ENCODE data around the gene CLINT1.

The CLINT1 gene

DNA sequence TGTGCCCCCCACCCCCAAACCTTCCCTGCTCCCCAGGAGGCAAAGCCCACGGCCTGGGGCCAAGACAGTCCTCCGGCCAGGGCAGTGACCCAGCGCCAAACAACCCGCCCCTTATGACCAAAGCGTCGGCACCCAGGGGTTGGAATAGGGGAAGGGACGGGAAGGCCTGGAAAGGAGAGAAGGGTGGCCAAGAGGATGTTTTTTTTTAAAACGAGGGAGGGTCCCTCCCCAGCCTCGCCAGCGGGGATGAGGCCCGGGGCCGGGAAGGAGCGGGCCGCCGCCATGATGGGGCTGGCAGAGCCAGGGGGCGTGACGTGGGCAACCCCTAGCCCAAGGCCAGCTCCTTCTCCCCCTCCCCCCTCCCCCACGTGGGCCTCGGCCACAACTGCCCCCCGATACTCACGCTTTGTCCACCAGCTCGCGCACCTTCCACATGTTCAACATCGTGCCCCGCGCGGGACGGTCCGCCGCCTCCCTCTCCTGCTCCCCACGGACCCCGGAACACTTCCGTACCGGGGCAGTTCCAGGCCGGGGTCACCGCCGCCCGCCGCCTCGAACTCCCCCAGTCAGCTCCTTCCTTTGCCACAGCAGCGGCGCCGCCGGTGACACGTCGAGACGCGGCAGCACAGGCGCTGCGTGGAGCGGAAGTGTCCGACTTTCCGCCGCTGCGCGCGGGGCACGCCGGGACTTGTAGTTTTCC is at the start of gene CLINT1:
TSS of gene CLINT1 (minus strand) at position 619 of the 700 bp plus-strand sequence. CDS start at position 444, 175 bp downstream.
- TF ChIP-seq, protein P1, sequence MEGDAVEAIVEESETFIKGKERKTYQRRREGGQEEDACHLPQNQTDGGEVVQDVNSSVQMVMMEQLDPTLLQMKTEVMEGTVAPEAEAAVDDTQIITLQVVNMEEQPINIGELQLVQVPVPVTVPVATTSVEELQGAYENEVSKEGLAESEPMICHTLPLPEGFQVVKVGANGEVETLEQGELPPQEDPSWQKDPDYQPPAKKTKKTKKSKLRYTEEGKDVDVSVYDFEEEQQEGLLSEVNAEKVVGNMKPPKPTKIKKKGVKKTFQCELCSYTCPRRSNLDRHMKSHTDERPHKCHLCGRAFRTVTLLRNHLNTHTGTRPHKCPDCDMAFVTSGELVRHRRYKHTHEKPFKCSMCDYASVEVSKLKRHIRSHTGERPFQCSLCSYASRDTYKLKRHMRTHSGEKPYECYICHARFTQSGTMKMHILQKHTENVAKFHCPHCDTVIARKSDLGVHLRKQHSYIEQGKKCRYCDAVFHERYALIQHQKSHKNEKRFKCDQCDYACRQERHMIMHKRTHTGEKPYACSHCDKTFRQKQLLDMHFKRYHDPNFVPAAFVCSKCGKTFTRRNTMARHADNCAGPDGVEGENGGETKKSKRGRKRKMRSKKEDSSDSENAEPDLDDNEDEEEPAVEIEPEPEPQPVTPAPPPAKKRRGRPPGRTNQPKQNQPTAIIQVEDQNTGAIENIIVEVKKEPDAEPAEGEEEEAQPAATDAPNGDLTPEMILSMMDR (IDR thresholded peaks at IDR 0.05; ENCODE audit: insufficient read depth, low read depth, low read length, missing control alignments), result no peak
- peak; percentile 91 for DNase-seq (ENCODE audit: low read depth)

DNA sequence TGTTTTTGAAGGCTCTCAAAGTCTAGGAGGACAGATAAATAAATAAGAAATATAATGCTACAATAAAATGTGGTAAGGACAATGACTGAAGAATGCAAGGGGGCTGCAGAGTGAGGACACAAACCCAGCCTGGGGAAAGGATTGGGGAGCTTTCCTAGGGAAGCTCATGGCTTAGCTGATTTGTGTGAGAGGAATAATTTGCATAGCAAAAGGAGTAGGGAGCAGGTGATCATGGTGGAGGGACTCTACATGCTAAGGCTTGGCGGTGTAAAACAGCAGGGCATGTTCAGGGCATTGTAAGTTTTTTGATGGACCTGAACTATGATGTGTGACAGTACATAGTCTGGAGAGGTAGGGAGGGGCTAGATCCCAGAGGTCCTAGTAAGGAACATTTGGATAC is 49.5 kb upstream of the CLINT1 start:
- H3K4me3 ChIP-seq (ENCODE audit: low read length), result no peak overlapping the region
- no peak for DNase-seq (ENCODE audit: low read depth)
- TF ChIP-seq, protein P1 (IDR thresholded peaks at IDR 0.05; ENCODE audit: insufficient read depth, low read depth, low read length, missing control alignments), result no peak

More for the DNA sequence above, at the start of gene CLINT1:
- H3K4me3 ChIP-seq (ENCODE audit: low read length), result peak within 1 kb of the TSS; percentile 96

DNA sequence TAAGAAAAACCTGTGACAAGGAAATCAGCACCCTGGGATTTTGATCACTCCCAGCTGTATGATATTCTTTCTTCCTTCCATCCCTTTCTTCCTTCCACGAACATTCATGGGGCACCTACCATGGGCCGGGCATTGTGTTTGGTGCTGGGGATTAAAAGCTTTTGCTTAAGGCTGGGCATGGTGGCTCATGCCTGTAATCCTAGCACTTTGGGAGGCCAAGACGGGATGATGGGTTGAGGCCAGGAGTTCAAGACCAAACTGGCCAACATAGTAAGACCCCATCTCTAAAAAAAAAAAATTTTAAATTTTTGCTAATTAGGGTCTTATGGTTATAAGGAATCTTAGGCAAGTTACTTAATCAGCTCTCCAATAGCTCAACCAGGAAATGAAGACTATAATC is 48.5 kb upstream of the CLINT1 start:
- TF ChIP-seq, protein P1 (IDR thresholded peaks at IDR 0.05; ENCODE audit: insufficient read depth, low read depth, low read length, missing control alignments), result no peak
- no peak overlapping the region for H3K4me3 ChIP-seq (ENCODE audit: low read length)
- DNase-seq (ENCODE audit: low read depth), result no peak

DNA sequence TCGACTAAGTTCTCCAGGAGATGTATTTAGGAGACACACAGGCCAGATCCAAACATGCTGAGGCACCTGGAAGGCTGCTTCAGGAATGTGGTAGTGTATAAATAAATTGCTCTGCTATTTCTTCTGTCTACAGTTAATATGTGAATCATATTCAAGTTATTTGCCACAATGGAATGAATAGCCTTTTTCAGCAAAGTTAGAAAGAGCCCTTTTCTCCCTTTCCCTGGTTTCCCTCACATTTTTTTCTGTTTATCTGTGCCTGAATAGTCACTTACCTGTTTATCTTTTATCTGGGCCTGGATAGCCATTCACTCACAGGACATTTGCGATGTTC is 44.1 kb upstream of the CLINT1 start:
- DNase-seq (ENCODE audit: low read depth), result peak; percentile 54

DNA sequence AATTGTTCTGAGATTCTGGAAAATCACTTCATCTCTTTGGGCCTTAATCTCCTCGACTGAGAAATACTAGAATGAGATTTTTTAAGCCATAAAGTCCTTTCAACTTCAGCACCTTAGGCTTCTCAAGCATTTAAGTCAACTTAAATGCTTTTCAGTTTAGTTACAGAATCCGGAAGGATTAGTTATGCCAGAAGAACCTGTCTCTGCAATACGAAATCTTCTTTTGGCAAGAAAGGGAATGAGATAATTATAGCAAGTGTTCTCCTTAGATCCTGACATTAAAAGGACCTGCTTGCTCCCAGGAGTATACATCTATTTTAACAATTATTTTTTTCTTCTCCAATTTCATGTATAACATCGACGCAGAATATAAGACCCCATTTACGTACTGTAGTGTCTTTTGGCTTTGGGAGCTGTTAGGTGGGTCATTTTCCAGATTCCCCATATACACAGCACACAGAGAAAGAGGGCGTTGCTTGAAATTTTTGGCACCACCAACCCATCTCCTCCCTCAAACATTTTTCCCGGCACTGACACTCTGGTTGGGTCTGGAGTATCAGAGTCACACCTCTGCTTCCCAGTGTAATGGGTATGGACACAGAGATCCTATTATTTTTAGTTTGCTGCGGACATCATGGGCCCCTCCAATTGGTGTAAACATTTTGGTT is 43.6 kb upstream of the CLINT1 start:
- TF ChIP-seq, protein P1 (IDR thresholded peaks at IDR 0.05; ENCODE audit: insufficient read depth, low read depth, low read length, missing control alignments), result no peak
- peak; percentile 28 for DNase-seq (ENCODE audit: low read depth)
- no peak overlapping the region for H3K4me3 ChIP-seq (ENCODE audit: low read length)

More for the DNA sequence above, 44.1 kb upstream of the CLINT1 start:
- TF ChIP-seq, protein P1 (IDR thresholded peaks at IDR 0.05; ENCODE audit: insufficient read depth, low read depth, low read length, missing control alignments), result no peak
- H3K4me3 ChIP-seq (ENCODE audit: low read length), result no peak overlapping the region

DNA sequence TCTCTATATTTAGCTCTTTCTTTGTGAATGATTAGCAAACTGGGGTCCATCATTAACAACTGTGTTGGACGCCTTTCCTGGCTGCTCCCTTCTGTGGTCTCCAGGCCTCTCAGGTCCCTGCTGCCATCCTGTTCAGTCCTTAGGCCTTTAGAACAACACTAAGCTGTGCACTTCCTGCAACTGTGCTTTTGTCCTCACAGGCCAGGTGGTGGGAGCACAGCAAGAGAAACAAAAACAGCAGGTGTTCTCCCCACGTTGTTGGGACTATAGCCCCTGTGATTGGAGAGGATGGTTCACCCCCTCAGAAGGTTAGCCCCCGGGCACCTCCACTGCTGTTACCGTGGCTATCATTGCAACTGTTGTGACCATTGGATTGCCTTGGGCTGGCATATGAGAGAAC is 41.7 kb upstream of the CLINT1 start:
- no peak for DNase-seq (ENCODE audit: low read depth)
- no peak overlapping the region for H3K4me3 ChIP-seq (ENCODE audit: low read length)
- TF ChIP-seq, protein P1 (IDR thresholded peaks at IDR 0.05; ENCODE audit: insufficient read depth, low read depth, low read length, missing control alignments), result no peak
